ENCODE measurements around the gene SH3TC1.
A peak's percentile ranks its signal among the peaks of the same experiment; 100 is the strongest.

The SH3TC1 gene

DNA sequence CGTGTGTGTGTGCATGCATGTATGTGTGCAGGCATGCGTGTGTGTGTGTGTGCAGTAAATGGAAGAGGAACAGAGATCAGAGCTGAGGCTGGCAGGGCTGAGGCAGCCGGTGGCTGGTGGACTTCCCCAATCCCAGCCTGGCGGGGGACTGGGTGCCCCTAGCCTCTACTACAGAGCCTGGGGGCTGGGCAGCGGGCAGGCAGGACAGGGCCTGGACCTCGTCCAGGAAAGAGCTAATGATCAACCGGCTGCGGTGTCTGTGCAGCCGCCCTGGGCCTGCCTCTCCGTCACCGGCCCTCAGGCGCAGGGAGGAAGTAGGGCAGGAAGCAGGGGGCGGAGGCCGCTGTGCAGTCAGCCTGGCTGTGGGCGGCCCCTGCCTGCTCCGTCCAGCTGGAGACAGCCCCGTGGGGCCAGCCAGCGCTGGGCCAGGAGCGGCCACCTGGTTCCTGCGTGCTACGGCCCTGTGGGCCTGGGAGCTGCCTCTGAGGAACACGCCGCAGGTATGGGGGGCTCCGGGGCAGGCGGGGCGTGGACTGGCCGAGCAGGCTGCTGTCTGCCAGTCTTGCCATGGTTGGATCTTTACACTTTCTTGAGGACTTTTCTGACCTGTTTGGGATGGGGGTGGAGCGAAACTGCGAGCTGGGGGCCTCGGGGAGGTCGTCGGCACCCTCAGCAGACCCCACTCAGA lies at the start of gene SH3TC1:
Gene SH3TC1 (plus strand): TSS at position 385 of the 688 bp plus-strand sequence. CDS start 5,905 bp downstream, outside the sequence.
- DNase-seq = peak in 2 of 3 experiments; percentile 67 to 76

DNA sequence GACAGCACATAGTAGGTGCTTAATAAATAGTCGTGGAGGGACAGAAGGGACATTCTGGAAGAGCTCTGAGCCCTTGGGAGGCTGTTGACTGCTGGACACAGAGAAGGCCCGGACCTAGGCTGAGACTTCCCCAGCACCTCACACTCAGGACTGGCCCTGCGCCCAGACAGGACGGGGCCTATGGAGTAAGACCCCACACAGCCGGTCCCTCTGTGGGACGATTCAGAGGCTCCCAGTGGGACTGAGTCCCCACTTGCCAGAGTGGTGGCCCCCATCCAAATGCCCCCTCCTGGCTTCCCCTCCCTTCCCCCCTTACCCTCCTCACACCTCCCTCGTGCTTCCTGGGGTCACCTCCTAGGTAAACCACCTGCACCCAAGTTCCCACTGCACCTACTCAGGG lies 49.4 kb upstream of the SH3TC1 start:
- no peak for DNase-seq

DNA sequence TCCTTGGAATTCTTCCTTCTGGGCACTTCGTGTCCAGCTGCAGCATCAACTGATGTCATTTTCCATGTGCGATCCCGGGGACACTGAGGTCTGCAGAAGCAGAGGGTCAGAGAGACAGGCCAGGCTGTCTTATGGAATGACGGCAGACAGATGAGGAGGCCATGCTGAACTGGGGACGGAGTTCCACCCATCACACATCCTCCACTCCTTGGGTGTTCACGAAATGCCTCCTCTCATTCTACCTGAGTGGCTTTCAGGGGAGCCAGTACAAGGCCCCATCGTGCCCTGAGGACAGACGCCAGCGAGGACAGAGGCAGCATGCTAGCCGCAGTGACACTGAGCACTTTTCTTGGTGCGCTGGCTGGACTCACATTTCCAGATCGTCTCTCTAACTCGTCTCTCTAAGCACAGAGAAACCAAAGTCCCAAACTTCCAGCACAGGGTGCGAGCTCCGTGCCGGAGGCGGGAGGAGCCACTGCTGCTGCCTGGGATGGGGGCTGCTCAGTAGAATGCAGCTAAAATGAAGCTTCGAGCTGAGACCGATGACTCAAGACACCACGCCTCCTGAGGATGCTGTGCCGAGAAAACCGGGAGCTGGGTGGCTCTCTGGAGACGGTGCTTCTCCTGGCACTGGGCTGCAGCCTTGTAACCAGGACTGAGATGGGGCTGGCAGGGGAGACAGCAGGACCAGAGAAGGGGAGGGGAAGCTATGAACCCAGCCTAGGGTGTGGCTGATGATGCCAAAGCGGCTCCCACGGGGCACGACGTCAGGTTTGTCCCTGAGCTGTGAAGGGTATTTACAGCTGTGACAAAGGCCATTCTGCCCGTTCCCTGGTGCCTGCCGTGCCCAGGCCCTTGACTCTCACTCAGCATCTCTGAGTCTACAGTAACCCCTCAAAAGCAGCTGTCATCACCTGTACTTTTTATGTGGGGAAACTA lies 48.7 kb upstream of the SH3TC1 start:
- no peak for DNase-seq

DNA sequence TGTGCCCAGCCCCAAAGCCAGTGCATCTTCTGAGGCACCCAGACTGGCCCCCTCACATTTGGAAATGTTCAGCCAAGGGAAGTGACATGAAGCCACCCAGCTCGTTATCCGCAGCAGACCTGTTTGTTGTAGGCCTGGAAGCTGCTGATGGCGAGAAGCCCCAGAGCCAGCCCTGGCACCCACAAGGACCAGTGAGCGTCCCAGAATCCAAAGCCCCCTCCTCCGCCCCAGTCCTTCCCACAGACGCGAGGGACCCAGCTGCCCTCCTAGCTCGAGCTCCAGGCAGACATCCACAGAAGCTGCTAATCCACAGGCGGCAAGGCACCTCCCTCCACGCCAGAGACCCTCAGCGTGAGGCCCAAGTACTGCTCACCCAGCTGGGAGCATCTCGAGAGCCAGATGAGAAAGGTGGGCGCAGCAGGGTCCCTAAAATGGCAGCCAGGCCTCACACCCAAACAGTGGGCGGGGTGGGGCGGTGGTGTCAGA lies 47.9 kb upstream of the SH3TC1 start:
- DNase-seq = no peak

DNA sequence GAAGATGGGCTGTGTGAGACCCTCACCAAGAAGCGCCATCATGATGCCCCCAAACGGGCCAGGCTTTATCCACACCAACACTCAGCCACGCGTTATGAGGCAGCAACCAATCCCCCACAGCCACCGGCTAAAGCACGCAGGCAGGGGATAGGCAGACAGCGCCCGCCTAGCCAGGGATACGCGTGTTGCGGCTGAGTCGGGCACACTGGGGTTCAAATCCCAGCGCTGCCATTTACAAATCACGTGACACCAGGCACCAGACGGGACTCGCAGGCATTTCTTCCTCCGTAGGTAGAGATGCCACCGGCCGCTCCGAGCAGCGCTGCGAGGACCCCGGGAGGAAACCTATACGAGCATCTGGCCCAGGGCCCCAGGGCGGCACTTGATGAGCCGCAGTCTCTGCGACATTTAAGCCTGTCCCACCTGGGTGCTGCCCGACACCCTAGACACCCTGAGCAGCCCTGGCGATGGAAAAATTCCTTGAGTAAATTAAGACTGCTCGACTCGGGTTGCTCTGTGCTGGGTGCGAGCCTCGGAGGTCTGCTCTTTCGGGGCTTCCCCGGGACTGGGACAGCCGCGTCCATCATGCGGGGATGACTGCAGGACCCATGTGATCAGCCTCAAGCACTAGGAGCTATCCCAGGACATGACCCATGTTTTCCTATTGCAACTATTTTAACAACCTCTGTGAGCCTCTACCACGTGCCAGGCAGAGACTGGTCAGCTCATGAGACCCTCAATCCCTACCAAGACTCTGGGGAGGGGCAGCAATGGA lies 46.8 kb upstream of the SH3TC1 start:
- no peak for DNase-seq

DNA sequence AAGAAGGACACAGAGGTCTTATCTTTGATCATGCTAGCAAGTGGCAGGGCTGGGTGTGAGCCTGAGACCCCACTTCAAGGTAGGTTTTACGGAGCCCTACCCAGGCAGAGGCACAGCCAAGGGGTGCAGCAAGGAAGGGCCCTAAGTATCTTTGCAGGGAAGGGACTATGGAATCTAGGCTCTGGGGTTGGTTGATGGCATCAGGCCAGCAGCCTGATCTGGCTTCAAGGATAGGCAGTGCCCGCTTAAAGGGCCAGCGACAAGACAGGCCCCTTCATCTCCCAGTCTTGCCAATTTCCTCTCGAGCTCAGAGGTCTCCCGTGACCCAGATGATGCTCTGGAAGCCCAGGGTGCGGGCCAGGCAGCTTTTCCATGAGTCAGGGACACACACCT lies 46.2 kb upstream of the SH3TC1 start:
- DNase-seq = no peak

DNA sequence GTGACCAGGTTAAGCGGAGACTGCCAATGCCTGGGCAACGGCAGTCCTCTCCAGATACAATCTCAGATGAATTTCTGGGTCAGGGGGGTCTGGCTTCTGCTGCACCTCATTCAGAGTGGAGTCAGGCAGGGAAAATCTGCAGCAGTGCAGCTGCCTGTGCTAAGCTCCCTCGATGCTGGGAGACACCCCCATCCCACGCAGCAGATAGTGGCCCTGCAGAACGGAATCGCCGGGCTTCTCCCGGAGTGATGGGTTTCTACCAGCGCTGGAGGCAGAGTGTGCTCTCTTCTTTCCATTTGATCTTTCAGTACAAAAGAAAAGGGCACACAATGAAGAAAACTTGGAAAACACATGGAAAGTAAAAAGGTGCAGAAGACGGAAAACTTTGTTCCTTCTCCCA lies 45.6 kb upstream of the SH3TC1 start:
- DNase-seq = no peak

DNA sequence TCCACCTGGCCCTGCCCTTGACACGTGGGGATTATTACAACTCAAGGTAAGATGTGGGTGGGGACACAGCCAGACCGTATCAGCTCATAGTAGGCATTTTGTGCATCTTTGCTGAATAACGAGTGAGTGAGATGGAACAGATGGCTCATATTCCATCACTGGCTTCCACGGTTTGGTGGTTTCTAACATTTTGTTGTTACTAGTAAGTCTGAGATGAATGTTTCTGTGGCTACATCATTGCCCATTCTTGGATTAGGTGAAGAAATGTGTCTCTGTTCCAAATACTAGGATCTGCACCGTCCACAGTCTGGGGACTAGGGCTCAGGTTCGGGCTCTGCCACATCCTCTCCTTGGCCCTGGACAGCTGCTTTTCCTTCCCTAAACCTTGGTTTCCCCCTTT lies 44.0 kb upstream of the SH3TC1 start:
- DNase-seq = no peak

DNA sequence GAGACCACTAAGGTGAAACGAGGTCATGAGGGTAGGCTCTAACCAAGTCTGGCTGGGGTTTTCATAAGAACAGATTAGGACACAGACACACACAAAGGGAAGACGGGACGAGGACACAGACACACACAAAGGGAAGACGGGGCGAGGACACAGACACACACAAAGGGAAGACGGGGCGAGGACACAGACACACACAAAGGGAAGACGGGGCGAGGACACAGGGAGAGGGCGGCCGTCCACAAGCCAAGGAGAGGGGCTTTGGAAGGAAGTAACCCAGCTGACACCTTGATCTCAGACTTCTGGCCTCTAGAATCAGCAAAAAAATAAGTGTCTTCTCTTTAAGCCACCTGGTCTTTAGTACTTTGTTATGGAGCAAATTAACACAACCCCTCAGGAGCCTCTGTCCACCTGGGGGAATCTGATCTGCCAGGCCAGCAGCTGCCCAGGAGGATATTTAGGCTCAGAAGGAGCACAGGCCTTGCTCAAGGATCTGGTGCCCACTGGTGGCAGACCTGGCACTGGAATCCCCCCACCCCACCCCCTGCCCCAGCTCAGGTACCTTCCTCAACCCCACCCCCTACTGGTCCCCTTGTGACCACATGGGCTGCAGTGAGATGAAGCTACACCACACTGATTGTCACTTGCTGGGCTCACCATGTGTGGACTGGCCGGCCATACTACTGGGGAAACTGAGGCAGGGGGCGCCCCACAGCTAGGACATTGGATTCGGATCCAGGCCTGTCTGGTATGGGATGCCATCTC lies 43.2 kb upstream of the SH3TC1 start:
- peak in 1 of 3 experiments; percentile 22 for DNase-seq

DNA sequence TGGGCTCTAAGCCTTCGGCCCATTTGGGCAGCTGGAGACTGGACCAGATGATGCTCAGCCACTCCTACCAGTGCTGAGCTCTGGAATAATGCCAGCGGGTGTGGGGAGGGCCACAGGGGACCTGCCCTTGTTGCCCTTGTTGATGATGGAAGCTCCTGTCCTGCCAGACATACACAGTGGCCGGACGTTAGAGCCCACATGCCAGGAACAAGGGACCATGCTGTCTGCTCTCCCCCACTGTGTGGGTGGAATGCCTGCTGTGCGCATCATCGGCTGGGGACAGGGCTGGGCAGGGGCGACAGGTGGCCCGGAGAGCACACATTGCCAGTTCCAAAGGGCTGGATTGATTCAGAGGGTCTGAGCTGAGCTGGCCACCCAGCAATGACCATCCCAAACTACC lies 42.5 kb upstream of the SH3TC1 start:
- peak in 2 of 3 experiments; percentile 40 to 59 for DNase-seq

DNA sequence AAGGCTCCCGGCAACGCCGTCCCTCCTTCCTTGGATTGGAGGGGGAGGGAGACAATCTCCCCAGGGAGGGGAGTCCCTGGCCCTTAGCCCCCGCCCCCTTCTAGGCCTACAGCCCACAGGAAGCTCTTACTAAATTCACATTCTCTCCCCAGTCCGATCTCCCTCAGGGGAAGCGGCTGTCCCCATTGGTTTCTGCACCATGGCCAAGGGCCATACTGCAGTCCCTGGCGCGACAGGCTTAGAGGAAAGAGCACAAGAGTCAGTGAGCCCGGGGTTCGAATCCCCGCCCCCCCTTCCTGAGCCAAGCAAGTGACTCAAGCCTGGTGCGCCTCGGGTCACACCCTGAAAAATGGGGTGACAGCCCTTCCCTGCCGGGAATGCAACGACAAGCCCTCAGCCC lies 41.6 kb upstream of the SH3TC1 start:
- peak; percentile 12 to 80 (median 69) for DNase-seq

DNA sequence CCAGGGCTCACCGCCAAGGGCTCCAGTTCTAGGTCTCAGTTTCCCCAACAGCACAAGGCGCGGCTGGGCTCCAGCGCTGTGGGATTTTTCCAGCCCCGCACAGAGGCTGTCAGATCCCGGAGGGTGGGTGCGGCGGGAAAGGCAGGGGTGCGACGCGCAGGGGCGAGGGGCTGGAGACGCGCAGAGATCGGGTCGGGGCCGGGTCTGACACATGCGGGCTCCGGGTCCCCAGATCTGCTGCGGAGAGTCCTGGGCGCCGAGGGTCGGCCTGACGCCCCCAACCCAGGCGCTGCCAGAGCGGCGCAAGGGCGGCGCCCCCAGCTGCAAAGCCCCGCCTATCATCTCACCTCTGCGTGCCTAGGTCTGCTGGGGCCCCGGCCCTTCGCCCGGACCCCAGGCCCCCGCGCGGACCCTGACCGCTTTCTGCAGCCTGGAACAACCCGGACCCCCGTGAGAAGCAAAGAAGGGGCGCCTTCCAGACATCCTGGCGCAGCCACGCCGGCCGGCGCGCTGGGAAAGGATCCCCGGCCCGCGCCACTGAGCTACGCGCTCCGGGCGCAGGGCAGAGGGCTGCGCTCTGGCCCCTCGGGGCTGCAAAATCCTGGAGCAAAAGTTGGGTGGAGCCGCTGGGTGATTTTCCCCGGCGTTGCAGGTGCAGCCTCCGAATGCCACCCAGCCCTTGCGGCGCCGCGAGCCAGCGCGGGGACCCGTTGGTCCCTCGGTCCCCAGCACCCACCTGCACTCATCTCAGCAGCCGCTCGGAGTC lies 41.0 kb upstream of the SH3TC1 start:
- no peak for DNase-seq

DNA sequence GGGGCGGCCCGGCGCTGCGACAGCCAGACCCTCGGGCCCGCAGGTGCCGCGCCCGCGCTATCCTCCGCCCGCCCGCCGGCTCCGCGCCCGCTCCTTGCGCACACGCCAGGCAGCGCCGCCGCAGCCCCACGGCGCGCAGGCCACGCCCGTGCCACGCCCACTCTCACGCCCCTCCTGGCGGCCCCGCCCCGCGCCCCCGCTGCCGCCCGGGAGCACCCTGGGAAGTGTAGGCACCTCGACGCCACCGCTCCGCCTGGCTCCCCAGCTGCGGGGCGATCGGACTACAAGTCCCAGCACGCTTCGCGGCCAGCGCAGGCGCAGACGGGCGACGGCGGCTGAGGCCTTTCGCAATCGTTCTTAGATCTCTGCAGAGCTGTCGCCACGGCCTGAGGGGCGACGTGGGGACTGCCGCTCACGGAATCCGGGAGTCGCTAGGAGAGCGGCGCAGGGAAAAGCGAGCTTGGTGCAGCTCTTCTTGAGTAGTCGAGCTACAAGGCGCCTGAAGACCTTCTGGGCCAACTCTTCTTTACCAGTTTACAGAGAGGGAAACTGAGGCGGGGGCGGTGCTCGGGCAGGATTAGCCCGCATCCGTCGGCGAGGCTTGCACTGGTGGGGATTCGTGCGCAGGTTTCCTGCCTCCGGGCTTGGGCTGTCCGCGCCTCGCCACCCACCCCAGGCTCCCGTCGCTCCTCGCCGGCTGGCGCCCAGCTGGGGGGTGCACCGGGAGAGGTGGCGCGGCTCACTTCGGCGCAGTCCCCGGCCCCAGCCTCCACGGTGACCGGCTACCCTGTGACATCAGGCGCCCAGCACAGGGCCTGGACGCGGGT lies 40.2 kb upstream of the SH3TC1 start, which contains the start of gene ABLIM2:
Gene ABLIM2 (minus strand): TSS at position 104 of the 827 bp plus-strand sequence. CDS start 124 bp downstream, outside the sequence.
- peak; percentile 97 to 99 (median 98) for DNase-seq

DNA sequence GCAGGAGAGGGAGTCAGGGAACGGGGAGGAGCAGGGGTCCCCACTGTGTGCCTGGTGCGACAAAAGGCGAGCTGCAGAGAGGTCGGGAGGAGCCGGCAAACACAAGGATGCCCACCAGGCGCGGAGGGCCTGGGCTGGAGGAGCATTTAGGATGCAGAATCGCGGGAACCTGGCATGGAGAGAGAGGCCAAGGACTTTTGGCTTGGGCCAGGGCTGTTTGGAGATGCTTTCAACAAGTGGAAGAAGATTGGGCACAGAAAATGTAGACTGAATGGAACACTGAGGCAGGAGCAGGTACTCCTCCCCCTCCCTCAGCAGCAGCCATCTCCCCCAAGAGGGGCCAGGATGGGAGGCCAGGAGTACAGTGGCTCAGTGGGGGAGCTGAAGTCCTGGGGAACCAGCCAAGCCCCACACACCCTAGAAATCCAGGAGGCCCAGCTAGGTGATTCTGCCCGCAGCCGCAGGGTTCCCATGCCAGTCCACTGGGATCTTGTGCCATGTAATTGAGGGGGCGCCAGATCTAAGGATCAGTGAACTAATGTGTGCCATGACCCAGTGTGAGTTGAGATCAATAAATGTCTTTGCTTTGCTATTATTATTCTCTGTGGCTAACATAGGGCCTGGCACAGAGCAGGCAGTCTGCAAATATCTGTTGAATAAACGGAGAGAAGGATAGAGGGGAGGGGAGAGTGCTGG lies 39.4 kb upstream of the SH3TC1 start:
- peak in 2 of 3 experiments; percentile 57 to 62 for DNase-seq

DNA sequence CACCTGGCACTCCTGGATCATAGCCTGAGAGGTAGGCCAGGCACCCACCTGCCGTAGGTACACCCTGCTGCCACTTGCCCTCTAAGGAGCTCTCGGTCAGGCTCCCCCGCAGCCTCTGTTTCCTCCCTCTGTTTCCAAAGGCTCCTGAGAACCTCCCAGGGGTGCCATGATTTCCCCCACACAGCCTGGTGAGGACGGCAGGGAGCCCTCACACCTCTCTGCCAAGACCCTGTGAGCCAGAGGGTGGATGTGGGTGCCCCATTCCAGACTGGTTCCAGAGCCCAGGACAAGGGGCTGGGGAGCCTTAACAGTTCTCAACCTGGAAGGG lies 38.9 kb upstream of the SH3TC1 start:
- DNase-seq = peak in 1 of 3 experiments; percentile 54

DNA sequence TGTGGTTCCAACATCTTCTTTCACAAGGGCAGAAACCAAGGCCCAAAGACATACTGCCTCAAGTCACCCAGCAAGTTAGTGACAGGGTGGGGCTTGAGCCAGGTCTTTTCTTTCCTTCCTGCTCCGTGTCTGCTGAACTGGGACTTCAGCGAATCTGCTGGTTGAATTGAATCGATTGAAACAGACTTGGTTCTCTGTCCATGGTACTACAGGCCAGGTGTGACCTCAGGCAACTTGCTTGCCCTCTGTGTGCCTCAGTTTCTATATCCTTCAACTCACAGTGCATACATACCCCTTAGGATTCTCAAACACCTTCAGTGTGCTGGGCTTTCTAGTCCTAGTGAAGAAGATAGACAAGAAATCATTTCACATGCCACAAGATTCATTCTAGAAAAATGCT lies 38.5 kb upstream of the SH3TC1 start:
- no peak for DNase-seq

DNA sequence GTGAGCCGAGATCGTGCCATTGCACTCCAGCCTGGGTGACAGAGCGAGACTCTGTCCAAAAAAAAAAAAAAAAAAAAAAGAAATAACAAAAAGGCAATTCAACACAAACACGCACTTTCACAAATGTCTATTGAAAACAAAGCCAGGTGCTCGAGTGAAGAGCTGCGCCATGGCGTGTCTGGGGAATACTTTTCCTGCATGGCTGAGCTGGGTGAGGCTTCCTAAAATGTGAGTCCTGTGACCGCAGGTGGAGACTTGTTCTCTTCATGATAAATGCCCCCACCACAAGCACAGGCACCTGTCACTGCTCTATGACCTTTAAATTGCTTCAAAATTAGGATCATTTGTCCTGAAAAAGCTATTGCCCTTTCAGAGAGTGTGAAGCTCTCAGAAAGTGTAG lies 36.5 kb upstream of the SH3TC1 start:
- DNase-seq = peak; percentile 17 to 91 (median 36)

DNA sequence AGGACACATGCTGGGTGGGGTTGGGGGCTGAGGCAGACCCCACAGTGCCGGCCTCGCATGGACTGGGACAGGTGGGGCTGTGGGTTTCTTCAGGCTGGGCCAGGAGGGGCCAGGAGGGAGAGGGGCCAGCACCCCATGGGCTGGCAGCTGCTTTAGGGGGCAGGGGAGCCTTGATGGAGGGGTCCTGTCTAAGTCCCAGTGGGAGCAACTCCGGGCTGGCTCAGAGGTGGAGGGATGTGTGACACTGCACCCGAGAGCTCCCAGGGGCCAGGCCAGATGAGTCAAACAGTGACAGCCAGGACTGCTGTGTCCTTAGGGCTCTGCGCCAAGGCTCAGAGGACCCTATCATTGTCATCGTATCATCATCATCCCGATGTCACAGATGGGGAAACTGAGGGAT lies 36.1 kb upstream of the SH3TC1 start:
- no peak for DNase-seq

DNA sequence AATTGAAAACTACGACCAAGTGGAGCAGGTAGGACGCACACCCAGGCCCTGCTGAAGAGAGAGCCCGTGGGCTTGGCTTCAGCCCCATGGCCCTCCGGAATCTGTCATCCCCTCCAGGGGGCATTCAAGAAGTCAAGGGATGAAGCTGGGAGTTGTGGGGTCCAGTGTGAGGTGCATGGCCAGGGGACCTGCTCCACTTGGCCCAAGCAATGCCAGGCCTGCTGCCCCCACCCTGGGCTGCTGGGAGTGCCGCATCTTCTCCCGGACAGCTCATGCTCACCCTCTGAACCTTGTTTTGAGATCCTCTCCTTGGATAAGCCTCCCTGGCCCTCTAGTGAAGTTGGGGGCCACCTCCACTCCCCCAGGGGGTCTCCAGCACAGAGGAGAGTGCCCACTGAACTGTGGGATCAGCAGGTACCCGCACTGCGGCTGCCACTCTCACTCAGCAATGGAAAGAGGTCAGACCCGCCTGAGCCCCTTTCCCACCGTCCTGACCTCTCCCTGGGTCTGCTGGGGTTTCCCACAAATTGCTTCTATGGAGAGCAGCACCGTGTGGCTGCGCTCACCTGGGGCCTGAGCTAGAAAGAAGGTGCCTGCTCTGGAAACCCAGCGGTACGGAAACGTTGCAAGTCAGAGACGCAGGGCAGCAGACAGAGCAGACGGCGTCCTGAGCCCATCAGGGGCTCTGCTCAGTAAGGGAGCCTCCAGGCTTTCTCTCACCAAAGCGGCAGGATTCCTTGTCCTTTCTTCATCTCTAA lies 35.5 kb upstream of the SH3TC1 start:
- peak in 1 of 3 experiments; percentile 24 for DNase-seq
